ENCODE results near the gene ANP32B. TPM values are rescaled to one million over a fixed set of nuclear protein-coding genes. Genes with fewer than 3 reads are reported as not detected.

ANP32B gene
- total and polyA plus RNA-seq, 2 donors (not counting 1 experiment from before 2014, with no cell fraction given): 17.6 to 138 TPM

GRCh38 chr9:98057138-98057799 is 74.1 kb downstream of the ANP32B start:
- ATAC-seq (ENCODE audit: low read depth) (no peak), DNase-seq (no peak)
- Histone ChIP-seq H3K9me3 (ENCODE audit: control extremely low read depth in 1 of 3, control insufficient read depth in 2 of 3, insufficient read depth in 1 of 3, low read length in 2 of 3) (no peaks in the 10 kb centered on the region), H3K4me3 (ENCODE audit: control extremely low read depth in 1 of 5, extremely low read depth in 1 of 5, insufficient read depth in 1 of 5, low read depth in 2 of 5, low read length in 4 of 5) (peak overlapping the region; percentile 76 to 85 (median 81)), H3K4me2 (replicated peaks; ENCODE audit: low read depth, low read length, poor library complexity, severe bottlenecking) (peak overlapping the region; percentile 89), H3K79me2 (ENCODE audit: control insufficient read depth, insufficient read depth, low read length) (peaks cover 23% of the 10 kb centered on the region), H3K36me3 (replicated peaks in 1 of 2; ENCODE audit: control extremely low read depth in 1 of 2, control insufficient read depth in 1 of 2, extremely low read depth in 1 of 2, insufficient read depth in 2 of 2, low read length in 1 of 2) (peaks cover 0 to 5% of the 10 kb centered on the region in 2 experiments), H3K4me1 (ENCODE audit: control insufficient read depth in 2 of 2, insufficient read depth in 2 of 2, low read length in 2 of 2) (peaks cover 8 to 18% of the 10 kb centered on the region in 2 donors), H3K27ac (ENCODE audit: low read length in 2 of 2) (peak overlapping the region; percentile 80 to 89), H3K27me3 (replicated peaks in 1 of 4; ENCODE audit: control extremely low read depth in 1 of 4, control insufficient read depth in 3 of 4, insufficient read depth in 4 of 4, low read length in 3 of 4) (no peaks in the 10 kb centered on the region), H2AFZ (ENCODE audit: insufficient read depth, low read depth, low read length, poor library complexity, severe bottlenecking) (peak overlapping the region; percentile 93), H4K20me1 (ENCODE audit: control insufficient read depth, insufficient read depth, low read length, poor library complexity, severe bottlenecking) (no peaks in the 10 kb centered on the region), H3K9ac (ENCODE audit: low read length) (peak overlapping the region; percentile 87)
- peak overlapping the region; percentile 99 for H3K4me3 Mint-ChIP-seq
- 9% methylated on average over 8 of the region's 14 CpGs for WGBS (ENCODE audit: insufficient coverage)
- peaks cover 17% of the 10 kb centered on the region for H3K4me1 Mint-ChIP-seq
- H3K27me3 Mint-ChIP-seq: no peaks in the 10 kb centered on the region
- intact Hi-C loops (cut with micrococcal nuclease): loop anchor here (5.0 kb wide), 2 partner anchors 45 to 425 kb away; partner anchors contain the start of genes NCBP1 and TSTD2
- peak overlapping the region; percentile 95 for H3K27ac Mint-ChIP-seq
- ChIA-PET CTCF (interaction anchor here (1.3 to 3.5 kb wide), 6 partner anchors 12 to 199 kb away, joined by 3 to 20 read pairs (median 8); partner anchors contain the start of genes ANP32B and TRMO), POLR2A (interaction anchor here (0.5 to 2.7 kb wide), 7 partner anchors 45 to 199 kb away, joined by 3 to 12 read pairs (median 6); partner anchors contain the start of genes ANP32B, TBC1D2, TRIM14 and TRMO)
- TF ChIP-seq CTCF (IDR thresholded peaks at IDR 0.05) (no peak), EZH2 (IDR thresholded peaks at IDR 0.05; ENCODE audit: borderline replicate concordance, insufficient read depth, low read depth, low read length, poor library complexity, severe bottlenecking) (no peak)
- H3K9me3 Mint-ChIP-seq (ENCODE audit: insufficient read depth): no peaks in the 10 kb centered on the region

GRCh38 chr9:98062161-98062560 is 79.0 kb downstream of the ANP32B start:
- Mint-ChIP-seq H3K27ac (no peak overlapping the region), H3K4me1 (peaks cover 11% of the 10 kb centered on the region), H3K9me3 (ENCODE audit: insufficient read depth) (no peaks in the 10 kb centered on the region), H3K27me3 (no peaks in the 10 kb centered on the region), H3K4me3 (no peak overlapping the region)
- peaks cover 20% of the 10 kb centered on the region for H3K79me2 ChIP-seq (ENCODE audit: control insufficient read depth, insufficient read depth, low read length)
- no peak overlapping the region for H3K9ac ChIP-seq (ENCODE audit: low read length)
- H3K27ac ChIP-seq (ENCODE audit: low read length in 2 of 2): no peak overlapping the region
- ChIA-PET POLR2A (no interaction called here), CTCF (no interaction called here)
- no peaks in the 10 kb centered on the region for H3K9me3 ChIP-seq (ENCODE audit: control extremely low read depth in 1 of 3, control insufficient read depth in 2 of 3, insufficient read depth in 1 of 3, low read length in 2 of 3)
- DNase-seq (no peak), ATAC-seq (ENCODE audit: low read depth) (no peak)
- H2AFZ ChIP-seq (ENCODE audit: insufficient read depth, low read depth, low read length, poor library complexity, severe bottlenecking): no peak overlapping the region
- no peak for TF ChIP-seq EZH2 (IDR thresholded peaks at IDR 0.05; ENCODE audit: borderline replicate concordance, insufficient read depth, low read depth, low read length, poor library complexity, severe bottlenecking)
- no peak for TF ChIP-seq CTCF (IDR thresholded peaks at IDR 0.05)
- no peak overlapping the region for H3K4me3 ChIP-seq (ENCODE audit: control extremely low read depth in 1 of 5, extremely low read depth in 1 of 5, insufficient read depth in 1 of 5, low read depth in 2 of 5, low read length in 4 of 5)
- no peaks in the 10 kb centered on the region for H4K20me1 ChIP-seq (ENCODE audit: control insufficient read depth, insufficient read depth, low read length, poor library complexity, severe bottlenecking)
- intact Hi-C loops (cut with micrococcal nuclease): no loop called here
- peaks cover 4 to 10% of the 10 kb centered on the region in 2 donors for H3K4me1 ChIP-seq (ENCODE audit: control insufficient read depth in 2 of 2, insufficient read depth in 2 of 2, low read length in 2 of 2)
- no peak overlapping the region for H3K4me2 ChIP-seq (replicated peaks; ENCODE audit: low read depth, low read length, poor library complexity, severe bottlenecking)
- peaks cover 0 to 14% of the 10 kb centered on the region in 2 experiments for H3K36me3 ChIP-seq (replicated peaks in 1 of 2; ENCODE audit: control extremely low read depth in 1 of 2, control insufficient read depth in 1 of 2, extremely low read depth in 1 of 2, insufficient read depth in 2 of 2, low read length in 1 of 2)
- WGBS (ENCODE audit: insufficient coverage): 83% methylated on average over 2 of the region's 3 CpGs
- no peaks in the 10 kb centered on the region for H3K27me3 ChIP-seq (replicated peaks in 1 of 4; ENCODE audit: control extremely low read depth in 1 of 4, control insufficient read depth in 3 of 4, insufficient read depth in 4 of 4, low read length in 3 of 4)

Measured in B cell (primary cell).